HCT116 (cell line): Measurements from ENCODE around the gene ADAMTS16. TPM values are rescaled to one million over a fixed set of nuclear protein-coding genes. Genes with fewer than 3 reads are reported as not detected.

Experiments
- ATAC-seq: fragments of 200-7000 bp; cut with Tn5 transposase; 2 replicates; pipeline ENCODE4 v1.9.1; 2020; ENCODE audit warnings: mild to moderate bottlenecking, moderate library complexity
- BruUV-seq: library from RNA; stranded (reverse); fragments of 400-500 nt; replicated peaks from 2 replicates; lab custom pipeline; 2021; lab: Mats Ljungman, UMichigan
- CTCF ChIA-PET: fragments of 300-600 bp; sonication (Branson Sonifier 250); formaldehyde crosslinking; loops from one replicate; lab custom pipeline; 2021; ENCODE audit warnings: antibody characterized with exemption; lab: Charles Lee
- POLR2A ChIA-PET: fragments of 300-600, 350-600 bp; sonication (Branson Sonifier 250); formaldehyde crosslinking; loops from one replicate; lab custom pipeline; 2021; ENCODE audit warnings: antibody characterized with exemption; lab: Charles Lee
- RAD21 ChIA-PET, 2 experiments: fragments of 300-600 bp; sonication (Branson Sonifier 250); formaldehyde crosslinking; loops; one replicate each; lab custom pipeline; 2023; ENCODE audit warnings: low total read pairs in 2 of 2; ENCODE audit not compliant: uncharacterized antibody in 2 of 2, unreplicated experiment in 2 of 2, low non-redundant PET in 1 of 2; lab: Charles Lee
- DNase-seq: peaks from one replicate; pipeline ENCODE4 v3.0.0-alpha.2; 2010; ENCODE audit warnings: low read depth, low spot score
- H2AFZ ChIP-seq: fragments of 200-600 bp; shearing (Covaris generic), sonication (generic); 2 replicates; pipeline ENCODE4 v1.6.1; 2017; ENCODE audit warnings: low read depth, mixed run types, mixed read lengths, antibody characterized with exemption, low read length; ENCODE audit not compliant: poor library complexity, severe bottlenecking
- H3K27ac ChIP-seq: 2 replicates; pipeline ENCODE4 v1.5.1; 2012; ENCODE audit warnings: low read depth, low read length
- H3K27me3 ChIP-seq: fragments of 200-600 bp; sonication (generic); 2 replicates; pipeline ENCODE4 v1.6.1; 2016; ENCODE audit warnings: mixed run types, low read length, mixed read lengths; ENCODE audit not compliant: insufficient read depth
- H3K36me3 ChIP-seq, 2 experiments: fragments of 200-500 bp in 1 of 2; fragments of 200-600 bp in 1 of 2; sonication (Bioruptor generic) in 1 of 2; sonication (generic) in 1 of 2; 2 replicates each; pipeline versions ENCODE4 v1.5.1 to v1.6.1; 2014 to 2016; ENCODE audit warnings: low read length in 2 of 2, inconsistent platforms in 1 of 2, mixed read lengths in 1 of 2, mixed run types in 1 of 2; ENCODE audit not compliant: insufficient read depth in 2 of 2, control insufficient read depth in 1 of 2
- H3K4me1 ChIP-seq, 2 experiments: fragments of 200-600 bp in 1 of 2; sonication (generic) in 1 of 2; 2 replicates each; pipeline versions ENCODE4 v1.5.1 to v1.6.1; 2012 to 2017; ENCODE audit warnings: low read length in 2 of 2, inconsistent platforms in 1 of 2, mild to moderate bottlenecking in 1 of 2, mixed read lengths in 1 of 2, mixed run types in 1 of 2, moderate library complexity in 1 of 2; ENCODE audit not compliant: insufficient read depth in 2 of 2, control insufficient read depth in 1 of 2
- H3K4me2 ChIP-seq: fragments of 200-600 bp; sonication (generic); 2 replicates; pipeline ENCODE4 v1.6.1; 2017; ENCODE audit warnings: mixed run types, low read length, mixed read lengths
- H3K4me3 ChIP-seq, 2 experiments: fragments of 200-600 bp in 1 of 2; sonication (generic) in 1 of 2; replicated peaks in 1 of 2; 2 replicates each; pipeline ENCODE4 v1.5.1; 2011 to 2016; ENCODE audit warnings: low read length in 2 of 2, control low read depth in 1 of 2, low read depth in 1 of 2, mild to moderate bottlenecking in 1 of 2, mixed read lengths in 1 of 2, mixed run types in 1 of 2
- H3K79me2 ChIP-seq: fragments of 200-600 bp; sonication (generic); 2 replicates; pipeline ENCODE4 v1.6.1; 2017; ENCODE audit warnings: mild to moderate bottlenecking, mixed run types, low read length, moderate library complexity, mixed read lengths; ENCODE audit not compliant: insufficient read depth
- H3K9ac ChIP-seq: fragments of 200-600 bp; sonication (generic); 2 replicates; pipeline ENCODE4 v1.6.1; 2016; ENCODE audit warnings: low read length, mixed read lengths
- H3K9me2 ChIP-seq: fragments of 200-600 bp; sonication (generic), shearing (Covaris generic); 2 replicates; pipeline ENCODE4 v1.6.1; 2017; ENCODE audit warnings: mixed run types, mild to moderate bottlenecking, moderate library complexity; ENCODE audit not compliant: insufficient read depth
- H3K9me3 ChIP-seq, 2 experiments: fragments of 200-500 bp in 1 of 2; fragments of 200-600 bp in 1 of 2; sonication (Bioruptor generic) in 1 of 2; sonication (generic) in 1 of 2; 2 replicates each; pipeline ENCODE4 v1.6.1; 2014 to 2017; ENCODE audit warnings: low read length in 2 of 2, mixed read lengths in 2 of 2, inconsistent platforms in 1 of 2, low read depth in 1 of 2, mild to moderate bottlenecking in 1 of 2, mixed run types in 1 of 2, moderate library complexity in 1 of 2; ENCODE audit not compliant: control insufficient read depth in 1 of 2, insufficient read depth in 1 of 2
- H4K20me1 ChIP-seq: fragments of 200-600 bp; sonication (generic), shearing (Covaris generic); 2 replicates; pipeline ENCODE4 v1.6.1; 2017; ENCODE audit warnings: mixed run types, mild to moderate bottlenecking, moderate library complexity; ENCODE audit not compliant: insufficient read depth
- CBX3 ChIP-seq: IDR thresholded peaks from 2 replicates; pipeline ENCODE4 v1.6.1; 2012; ENCODE audit warnings: low read depth
- CEBPB ChIP-seq: IDR thresholded peaks from 2 replicates; pipeline ENCODE4 v1.6.1; 2012; ENCODE audit warnings: low read depth
- CTCF ChIP-seq, 3 experiments: fragments of 200-600 bp in 1 of 3; sonication (generic) in 1 of 3; IDR thresholded peaks in 2 of 3; conservative IDR thresholded peaks in 1 of 3; 2 replicates each; pipeline ENCODE4 v1.5.1; 2012 to 2017; ENCODE audit warnings: low read depth in 2 of 3, low read length in 2 of 3, antibody characterized with exemption in 1 of 3, borderline replicate concordance in 1 of 3, control low read depth in 1 of 3, mild to moderate bottlenecking in 1 of 3, mixed read lengths in 1 of 3, mixed run types in 1 of 3, moderate library complexity in 1 of 3; ENCODE audit not compliant: insufficient read depth in 1 of 3
- EZH2 ChIP-seq: fragments of 200-600 bp; sonication (generic); IDR thresholded peaks from 2 replicates; pipeline ENCODE4 v1.6.1; 2017; ENCODE audit warnings: antibody characterized with exemption, mixed run types
- EZH2phosphoT487 ChIP-seq: fragments of 200-600 bp; IDR thresholded peaks from 2 replicates; pipeline ENCODE4 v1.6.1; 2018; ENCODE audit warnings: antibody characterized with exemption, borderline replicate concordance
- FOSL1 ChIP-seq: IDR thresholded peaks from 2 replicates; pipeline ENCODE4 v1.6.1; 2012; ENCODE audit warnings: low read depth
- JUND ChIP-seq: IDR thresholded peaks from 2 replicates; pipeline ENCODE4 v1.6.1; 2012
- POLR2AphosphoS5 ChIP-seq: IDR thresholded peaks from 2 replicates; pipeline ENCODE4 v1.6.1; 2011; ENCODE audit warnings: mild to moderate bottlenecking, low read depth, low read length, moderate library complexity
- RAD21 ChIP-seq: IDR thresholded peaks from 2 replicates; pipeline ENCODE4 v1.6.1; 2012; ENCODE audit warnings: low read depth, mild to moderate bottlenecking
- REST ChIP-seq: IDR thresholded peaks from 2 replicates; pipeline ENCODE4 v1.6.1; 2012; ENCODE audit warnings: low read depth
- SP1 ChIP-seq: IDR thresholded peaks from 2 replicates; pipeline ENCODE4 v1.6.1; 2012; ENCODE audit warnings: low read depth
- SRF ChIP-seq: IDR thresholded peaks from 2 replicates; pipeline ENCODE4 v1.6.1; 2012; ENCODE audit warnings: low read depth
- YY1 ChIP-seq: IDR thresholded peaks from 2 replicates; pipeline ENCODE4 v1.6.1; 2011; ENCODE audit warnings: low read length, low read depth, moderate library complexity, mild to moderate bottlenecking; ENCODE audit not compliant: insufficient replicate concordance; ENCODE audit errors: extremely low read depth
- ZFX ChIP-seq: fragments of 450-650 bp; IDR thresholded peaks from 2 replicates; pipeline ENCODE4 v1.6.1; 2017
- ZNF274 ChIP-seq: fragments of 200-500 bp; sonication (Bioruptor generic); IDR thresholded peaks from 2 replicates; pipeline ENCODE4 v1.6.1; 2014; ENCODE audit warnings: mild to moderate bottlenecking, low read depth, low read length, inconsistent platforms
- intact Hi-C: fragments of 100-400 bp; cut with micrococcal nuclease; formaldehyde crosslinking; loops from 2 replicates; pipeline ENCODE4 v1.10.0; 2022
- total RNA-seq: library from RNA; stranded (reverse); gene quantifications from one replicate; pipeline ENCODE4 v1.2.1, GENCODE V29; 2021; ENCODE audit not compliant: unreplicated experiment

The ADAMTS16 gene
- total RNA-seq, 1 experiment from 2014 or later = 2.4 TPM

- TF ChIP-seq CTCF (IDR thresholded peaks at IDR 0.05 in 2 of 3, conservative IDR thresholded peaks at IDR 0.05 in 1 of 3; ENCODE audit: borderline replicate concordance in 1 of 3, insufficient read depth in 1 of 3, low read depth in 2 of 3, low read length in 2 of 3) = no peak
- TF ChIP-seq, all 23 proteins: peak for 0
These were observed 9.0 kb downstream of the ADAMTS16 start (continued) for GRCh38 chr5:5149154-5149553.

GRCh38 chr5:5150667-5151066 lies 10.5 kb downstream of the ADAMTS16 start:
- DNase-seq (no peak), ATAC-seq (no peak)
- ChIA-PET POLR2A (no interaction called here), CTCF (no interaction called here), RAD21 (no interaction called here)
- no peaks in the 10 kb centered on the region for H3K9me2 ChIP-seq
- H4K20me1 ChIP-seq = no peaks in the 10 kb centered on the region
- no peak overlapping the region for H3K9ac ChIP-seq
- intact Hi-C loops = no loop called here
- H3K9me3 ChIP-seq = peaks cover 0 to 9% of the 10 kb centered on the region in 2 experiments; a peak in 1 of 4 replicates
- no peak overlapping the region for H3K4me2 ChIP-seq
- no peak overlapping the region for H3K4me3 ChIP-seq
- no peaks in the 10 kb centered on the region for H3K27me3 ChIP-seq
- no peaks in the 10 kb centered on the region for H3K36me3 ChIP-seq
- H3K27ac ChIP-seq = no peak overlapping the region
- no peaks in the 10 kb centered on the region; the same call in 1 of the 2 replicates for H3K79me2 ChIP-seq
- peaks cover 7 to 25% of the 10 kb centered on the region in 2 experiments; a peak in 3 of 4 replicates for H3K4me1 ChIP-seq
- BruUV-seq = no TSS peak
- H2AFZ ChIP-seq = no peak overlapping the region
- TF ChIP-seq JUND (no peak), CBX3 (peak; percentile 63; the same call in 1 of the 2 replicates), RAD21 (0 out of 2 replicates have a peak, but pooled peaks have one; percentile 13)

- H3K4me2 ChIP-seq = no peak overlapping the region
- ChIA-PET RAD21 (no interaction called here), POLR2A (interaction anchor here (1.5 kb wide), 1 partner anchor 9 kb away, joined by 3 read pairs; no protein-coding TSS in a partner anchor), CTCF (no interaction called here)
- no peaks in the 10 kb centered on the region for H4K20me1 ChIP-seq
- H3K27ac ChIP-seq = no peak overlapping the region
- ATAC-seq (no peak), DNase-seq (no peak)
- no peak overlapping the region for H2AFZ ChIP-seq
- H3K9ac ChIP-seq = no peak overlapping the region
- H3K9me3 ChIP-seq = peaks cover 0 to 9% of the 10 kb centered on the region in 2 experiments; a peak in 1 of 4 replicates
- peaks cover 0 to 17% of the 10 kb centered on the region in 2 experiments; a peak in 1 of 4 replicates for H3K4me1 ChIP-seq
- H3K4me3 ChIP-seq = no peak overlapping the region
- intact Hi-C loops = no loop called here
- BruUV-seq = no TSS peak
- H3K79me2 ChIP-seq = no peaks in the 10 kb centered on the region
- no peaks in the 10 kb centered on the region for H3K27me3 ChIP-seq
- H3K9me2 ChIP-seq = no peaks in the 10 kb centered on the region
- H3K36me3 ChIP-seq = no peaks in the 10 kb centered on the region
- no peak for TF ChIP-seq SP1
- no peak for TF ChIP-seq ZNF274
- no peak for TF ChIP-seq POLR2AphosphoS5
- TF ChIP-seq SRF = no peak
- TF ChIP-seq CEBPB = no peak
- no peak for TF ChIP-seq YY1
- no peak for TF ChIP-seq FOSL1
- TF ChIP-seq JUND = no peak
- no peak for TF ChIP-seq EZH2phosphoT487
- TF ChIP-seq EZH2 = no peak
- TF ChIP-seq ZFX = no peak
- TF ChIP-seq REST = no peak
These were observed 14.6 kb downstream of the ADAMTS16 start for GRCh38 chr5:5154733-5155132.
